SU-DHL-6 (cell line): Measurements from ENCODE around the gene RAPGEFL1.

ENCODE experiments used
- H2AFZ ChIP-seq: fragments of 200-600 bp; sonication (generic); 2 replicates; pipeline ENCODE4 v1.6.1; 2014; ENCODE audit warnings: low read depth, mild to moderate bottlenecking, moderate library complexity, mixed read lengths, antibody characterized with exemption, low read length; ENCODE audit not compliant: severe bottlenecking
- H3F3A ChIP-seq: fragments of 200-600 bp; shearing (Covaris generic); 2 replicates; pipeline ENCODE4 v1.6.0; 2016; ENCODE audit warnings: antibody characterized with exemption, mild to moderate bottlenecking; ENCODE audit not compliant: insufficient read depth
- H3K27ac ChIP-seq: fragments of 200-600 bp; sonication (generic); 2 replicates; pipeline ENCODE4 v1.5.1; 2016; ENCODE audit warnings: low read depth, mild to moderate bottlenecking, low read length, moderate library complexity, mixed read lengths
- H3K27me3 ChIP-seq: fragments of 200-600 bp; sonication (generic), shearing (Covaris generic); 2 replicates; pipeline ENCODE4 v1.6.0; 2014; ENCODE audit warnings: mild to moderate bottlenecking, low read length
- H3K36me3 ChIP-seq: fragments of 200-600 bp; sonication (generic); 2 replicates; pipeline ENCODE4 v1.6.1; 2014; ENCODE audit warnings: mild to moderate bottlenecking, low read length, mixed read lengths
- H3K4me2 ChIP-seq: fragments of 300-600, 200-600 bp; shearing (Covaris generic), sonication (generic); 2 replicates; pipeline ENCODE4 v1.6.0; 2014; ENCODE audit warnings: low read length, low read depth, mild to moderate bottlenecking; ENCODE audit not compliant: poor library complexity, severe bottlenecking
- H3K4me3 ChIP-seq: fragments of 200-600 bp; sonication (generic); 2 replicates; pipeline ENCODE4 v1.5.1; 2014; ENCODE audit warnings: antibody characterized with exemption, low read length, mild to moderate bottlenecking, mixed read lengths; ENCODE audit not compliant: insufficient read depth, poor library complexity, severe bottlenecking
- H3K79me2 ChIP-seq: fragments of 200-600 bp; sonication (generic); 2 replicates; pipeline ENCODE4 v1.6.1; 2014; ENCODE audit warnings: mild to moderate bottlenecking, low read length, moderate library complexity; ENCODE audit not compliant: insufficient read depth
- H3K9ac ChIP-seq: fragments of 200-600 bp; sonication (generic); 2 replicates; pipeline ENCODE4 v1.7.0; 2014; ENCODE audit warnings: mild to moderate bottlenecking, low read length
- H3K9me2 ChIP-seq: fragments of 200-600 bp; sonication (generic); replicated peaks from 2 replicates; pipeline ENCODE4 v1.6.1; 2014; ENCODE audit warnings: low read length; ENCODE audit not compliant: insufficient read depth
- H3K9me3 ChIP-seq: fragments of 200-600 bp; sonication (generic); 2 replicates; pipeline ENCODE4 v1.6.1; 2014; ENCODE audit warnings: low read length, mixed read lengths; ENCODE audit not compliant: insufficient read depth
- H4K20me1 ChIP-seq: fragments of 200-600 bp; sonication (generic); 2 replicates; pipeline ENCODE4 v1.6.1; 2014; ENCODE audit warnings: low read depth, mild to moderate bottlenecking, antibody characterized with exemption, low read length, moderate library complexity, mixed read lengths
- CTCF ChIP-seq: fragments of 200-600 bp; sonication (generic); IDR thresholded peaks from one replicate; pipeline ENCODE4 v1.5.1; 2017; ENCODE audit warnings: antibody characterized with exemption, mild to moderate bottlenecking, low read length, moderate library complexity; ENCODE audit not compliant: insufficient read depth, poor library complexity, severe bottlenecking
- EZH2phosphoT487 ChIP-seq: fragments of 200-600 bp; sonication (generic), shearing (Covaris generic); conservative IDR thresholded peaks from 2 replicates; pipeline ENCODE4 v1.6.1; 2018; ENCODE audit warnings: mild to moderate bottlenecking, antibody characterized with exemption, low read length, moderate library complexity, mixed read lengths

Gene RAPGEFL1

GRCh38 chr17:40168262-40168832 lies 8.9 kb upstream of the RAPGEFL1 start:
- H3K9me3 ChIP-seq, result no peaks in the 10 kb centered on the region
- H3K27me3 ChIP-seq, result no peaks in the 10 kb centered on the region
- H3K9me2 ChIP-seq, result no peaks in the 10 kb centered on the region
- peaks cover 27% of the 10 kb centered on the region; the same call in 1 of the 2 replicates for H3K36me3 ChIP-seq
- H3K79me2 ChIP-seq, result no peaks in the 10 kb centered on the region
- H4K20me1 ChIP-seq, result no peaks in the 10 kb centered on the region
- TF ChIP-seq CTCF, result peak; percentile 41
- TF ChIP-seq EZH2phosphoT487, result no peak
- H3K4me3 ChIP-seq, result no peak overlapping the region
- H2AFZ ChIP-seq, result no peak overlapping the region
- H3K4me2 ChIP-seq, result no peak overlapping the region
- no peak overlapping the region for H3K27ac ChIP-seq
- no peak overlapping the region for H3K9ac ChIP-seq
- peaks cover 19% of the 10 kb centered on the region for H3F3A ChIP-seq

GRCh38 chr17:40170325-40170724 lies 6.9 kb upstream of the RAPGEFL1 start:
- no peaks in the 10 kb centered on the region for H3K9me3 ChIP-seq
- H3K79me2 ChIP-seq, result no peaks in the 10 kb centered on the region
- no peaks in the 10 kb centered on the region for H4K20me1 ChIP-seq
- H3K4me3 ChIP-seq, result no peak overlapping the region
- no peak overlapping the region for H3K27ac ChIP-seq
- H3K9ac ChIP-seq, result no peak overlapping the region
- no peak overlapping the region for H3K4me2 ChIP-seq
- no peak for TF ChIP-seq EZH2phosphoT487
- H3K27me3 ChIP-seq, result no peaks in the 10 kb centered on the region
- no peaks in the 10 kb centered on the region for H3K9me2 ChIP-seq
- no peak overlapping the region for H2AFZ ChIP-seq
- peaks cover 27% of the 10 kb centered on the region; the same call in 1 of the 2 replicates for H3K36me3 ChIP-seq
- peaks cover 19% of the 10 kb centered on the region for H3F3A ChIP-seq

- Histone ChIP-seq H3K4me3 (no peak overlapping the region), H3K79me2 (no peaks in the 10 kb centered on the region), H3K27ac (no peak overlapping the region), H3K4me2 (no peak overlapping the region), H4K20me1 (no peaks in the 10 kb centered on the region), H2AFZ (no peak overlapping the region), H3F3A (peaks cover 6% of the 10 kb centered on the region; the same call in 1 of the 2 replicates), H3K9me2 (no peaks in the 10 kb centered on the region), H3K9me3 (no peaks in the 10 kb centered on the region), H3K27me3 (no peaks in the 10 kb centered on the region), H3K36me3 (peaks cover 27% of the 10 kb centered on the region), H3K9ac (no peak overlapping the region)
- TF ChIP-seq CTCF (no peak), EZH2phosphoT487 (no peak)
Measured at GRCh38 chr17:40171750-40172149, 5.5 kb upstream of the RAPGEFL1 start.

GRCh38 chr17:40173091-40173777 lies 4.0 kb upstream of the RAPGEFL1 start:
- H2AFZ ChIP-seq, result no peak overlapping the region
- no peaks in the 10 kb centered on the region for H3K27me3 ChIP-seq
- H3K79me2 ChIP-seq, result no peaks in the 10 kb centered on the region
- H3K9me3 ChIP-seq, result no peaks in the 10 kb centered on the region
- no peaks in the 10 kb centered on the region for H3K9me2 ChIP-seq
- no peak overlapping the region for H3K4me3 ChIP-seq
- no peaks in the 10 kb centered on the region for H4K20me1 ChIP-seq
- no peak overlapping the region for H3K27ac ChIP-seq
- H3K9ac ChIP-seq, result no peak overlapping the region
- no peaks in the 10 kb centered on the region for H3F3A ChIP-seq
- peaks cover 23% of the 10 kb centered on the region for H3K36me3 ChIP-seq
- no peak overlapping the region for H3K4me2 ChIP-seq
- TF ChIP-seq CTCF, result no peak
- TF ChIP-seq EZH2phosphoT487, result no peak
